ENCODE results near the gene MAD1L1. TPM values are rescaled to one million over a fixed set of nuclear protein-coding genes. Genes with fewer than 3 reads are reported as not detected.

Gene MAD1L1
- total and polyA plus RNA-seq, 2 donors (not counting 1 experiment from before 2014, with no cell fraction given), result 9.8 to 29.4 TPM

- Histone ChIP-seq H3K9me3 (ENCODE audit: control insufficient read depth, insufficient read depth, low read depth, low read length) (no peaks in the 10 kb centered on the region), H3K27ac (ENCODE audit: insufficient read depth, low read length) (no peak overlapping the region), H3K36me3 (ENCODE audit: control insufficient read depth, insufficient read depth, low read length) (peaks cover 1% of the 10 kb centered on the region), H3K4me2 (ENCODE audit: extremely low read depth, insufficient read depth, low read length) (no peak overlapping the region), H3K9ac (ENCODE audit: insufficient read depth, low read length) (no peak overlapping the region), H2AFZ (ENCODE audit: low read length) (no peak overlapping the region), H3K4me1 (ENCODE audit: control insufficient read depth, extremely low read depth, insufficient read depth, low read length) (no peaks in the 10 kb centered on the region), H3K79me2 (ENCODE audit: control insufficient read depth, insufficient read depth, low read length) (no peaks in the 10 kb centered on the region), H3K4me3 (replicated peaks in 1 of 4; ENCODE audit: control extremely low read depth in 1 of 4, insufficient read depth in 1 of 4, low read depth in 3 of 4, low read length in 4 of 4) (no peak overlapping the region), H3K27me3 (ENCODE audit: control insufficient read depth, insufficient read depth, low read length) (no peaks in the 10 kb centered on the region), H4K20me1 (ENCODE audit: control insufficient read depth, extremely low read depth, insufficient read depth, low read length) (no peaks in the 10 kb centered on the region)
- DNase-seq (ENCODE audit: low read depth in 2 of 2), result no peak
- TF ChIP-seq, protein P1, sequence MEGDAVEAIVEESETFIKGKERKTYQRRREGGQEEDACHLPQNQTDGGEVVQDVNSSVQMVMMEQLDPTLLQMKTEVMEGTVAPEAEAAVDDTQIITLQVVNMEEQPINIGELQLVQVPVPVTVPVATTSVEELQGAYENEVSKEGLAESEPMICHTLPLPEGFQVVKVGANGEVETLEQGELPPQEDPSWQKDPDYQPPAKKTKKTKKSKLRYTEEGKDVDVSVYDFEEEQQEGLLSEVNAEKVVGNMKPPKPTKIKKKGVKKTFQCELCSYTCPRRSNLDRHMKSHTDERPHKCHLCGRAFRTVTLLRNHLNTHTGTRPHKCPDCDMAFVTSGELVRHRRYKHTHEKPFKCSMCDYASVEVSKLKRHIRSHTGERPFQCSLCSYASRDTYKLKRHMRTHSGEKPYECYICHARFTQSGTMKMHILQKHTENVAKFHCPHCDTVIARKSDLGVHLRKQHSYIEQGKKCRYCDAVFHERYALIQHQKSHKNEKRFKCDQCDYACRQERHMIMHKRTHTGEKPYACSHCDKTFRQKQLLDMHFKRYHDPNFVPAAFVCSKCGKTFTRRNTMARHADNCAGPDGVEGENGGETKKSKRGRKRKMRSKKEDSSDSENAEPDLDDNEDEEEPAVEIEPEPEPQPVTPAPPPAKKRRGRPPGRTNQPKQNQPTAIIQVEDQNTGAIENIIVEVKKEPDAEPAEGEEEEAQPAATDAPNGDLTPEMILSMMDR (conservative IDR thresholded peaks at IDR 0.05 in 1 of 2, IDR thresholded peaks at IDR 0.05 in 1 of 2; ENCODE audit: low read depth in 1 of 2, low read length in 2 of 2), result no peak
- no peak for TF ChIP-seq EZH2 (IDR thresholded peaks at IDR 0.05; ENCODE audit: low read length, missing control alignments)
Observed at GRCh38 chr7:1992554-1992953, 240.2 kb downstream of the MAD1L1 start.

GRCh38 chr7:1990001-1990670 lies 242.6 kb downstream of the MAD1L1 start:
- Histone ChIP-seq H3K4me3 (replicated peaks in 1 of 4; ENCODE audit: control extremely low read depth in 1 of 4, insufficient read depth in 1 of 4, low read depth in 3 of 4, low read length in 4 of 4) (no peak overlapping the region), H3K27me3 (ENCODE audit: control insufficient read depth, insufficient read depth, low read length) (no peaks in the 10 kb centered on the region), H3K36me3 (ENCODE audit: control insufficient read depth, insufficient read depth, low read length) (no peaks in the 10 kb centered on the region), H3K79me2 (ENCODE audit: control insufficient read depth, insufficient read depth, low read length) (no peaks in the 10 kb centered on the region), H3K4me2 (ENCODE audit: extremely low read depth, insufficient read depth, low read length) (no peak overlapping the region), H3K9ac (ENCODE audit: insufficient read depth, low read length) (no peak overlapping the region), H4K20me1 (ENCODE audit: control insufficient read depth, extremely low read depth, insufficient read depth, low read length) (no peaks in the 10 kb centered on the region), H2AFZ (ENCODE audit: low read length) (no peak overlapping the region), H3K4me1 (ENCODE audit: control insufficient read depth, extremely low read depth, insufficient read depth, low read length) (no peaks in the 10 kb centered on the region), H3K27ac (ENCODE audit: insufficient read depth, low read length) (no peak overlapping the region), H3K9me3 (ENCODE audit: control insufficient read depth, insufficient read depth, low read depth, low read length) (no peaks in the 10 kb centered on the region)
- peak in 1 of 2 donors; percentile 25 for DNase-seq (ENCODE audit: low read depth in 2 of 2)
- no peak for TF ChIP-seq EZH2 (IDR thresholded peaks at IDR 0.05; ENCODE audit: low read length, missing control alignments)
- TF ChIP-seq, protein P1 (conservative IDR thresholded peaks at IDR 0.05 in 1 of 2, IDR thresholded peaks at IDR 0.05 in 1 of 2; ENCODE audit: low read depth in 1 of 2, low read length in 2 of 2), result no peak

DNA sequence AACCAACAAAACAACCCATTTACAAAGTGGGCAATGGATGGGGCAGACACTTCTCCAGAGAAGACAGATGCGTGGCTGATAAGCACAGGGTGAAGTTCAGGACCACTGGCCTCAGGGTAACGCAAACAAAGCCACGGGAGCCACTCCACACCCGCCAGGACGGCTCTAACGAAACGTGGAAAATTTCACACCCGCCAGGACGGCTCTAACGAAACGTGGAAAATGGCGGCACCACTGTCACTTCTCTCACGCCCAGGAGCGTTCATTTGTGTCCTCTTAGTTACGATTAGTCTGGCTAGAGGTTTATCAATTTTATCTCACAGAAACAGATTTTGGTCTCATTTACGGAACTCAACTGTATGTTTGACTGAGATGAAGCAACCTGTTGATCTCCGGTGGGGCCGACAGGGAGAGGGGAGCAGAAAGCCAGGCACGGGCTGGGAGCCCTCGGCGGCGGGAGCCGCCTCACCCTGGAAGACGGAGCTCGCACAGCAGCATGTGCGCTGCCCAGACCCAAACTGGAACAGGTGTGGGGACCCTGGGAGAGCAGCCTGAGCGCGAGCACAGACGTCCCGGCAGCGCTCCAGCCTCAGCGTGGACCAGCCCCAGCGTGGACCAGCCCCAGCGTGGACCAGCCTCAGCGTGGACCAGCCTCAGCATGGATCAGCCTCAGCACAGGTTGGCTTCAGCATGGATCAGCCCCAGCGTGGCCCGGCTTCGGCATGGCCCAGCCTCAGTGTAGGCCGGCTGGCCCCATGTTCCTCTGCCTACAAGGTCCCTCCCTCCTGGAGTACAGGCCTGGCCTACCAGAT lies 243.5 kb downstream of the MAD1L1 start:
- Histone ChIP-seq H3K27ac (ENCODE audit: insufficient read depth, low read length) (no peak overlapping the region), H2AFZ (ENCODE audit: low read length) (no peak overlapping the region)

More for the DNA sequence above, 243.5 kb downstream of the MAD1L1 start:
- DNase-seq (ENCODE audit: low read depth in 2 of 2), result no peak
- Histone ChIP-seq H3K36me3 (ENCODE audit: control insufficient read depth, insufficient read depth, low read length) (no peaks in the 10 kb centered on the region), H3K4me1 (ENCODE audit: control insufficient read depth, extremely low read depth, insufficient read depth, low read length) (no peaks in the 10 kb centered on the region), H3K9me3 (ENCODE audit: control insufficient read depth, insufficient read depth, low read depth, low read length) (no peaks in the 10 kb centered on the region), H3K4me3 (replicated peaks in 1 of 4; ENCODE audit: control extremely low read depth in 1 of 4, insufficient read depth in 1 of 4, low read depth in 3 of 4, low read length in 4 of 4) (no peak overlapping the region), H3K9ac (ENCODE audit: insufficient read depth, low read length) (no peak overlapping the region), H3K79me2 (ENCODE audit: control insufficient read depth, insufficient read depth, low read length) (no peaks in the 10 kb centered on the region), H3K27me3 (ENCODE audit: control insufficient read depth, insufficient read depth, low read length) (no peaks in the 10 kb centered on the region), H3K4me2 (ENCODE audit: extremely low read depth, insufficient read depth, low read length) (no peak overlapping the region), H4K20me1 (ENCODE audit: control insufficient read depth, extremely low read depth, insufficient read depth, low read length) (no peaks in the 10 kb centered on the region)
- TF ChIP-seq EZH2 (IDR thresholded peaks at IDR 0.05; ENCODE audit: low read length, missing control alignments), result no peak
- TF ChIP-seq, protein P1 (conservative IDR thresholded peaks at IDR 0.05 in 1 of 2, IDR thresholded peaks at IDR 0.05 in 1 of 2; ENCODE audit: low read depth in 1 of 2, low read length in 2 of 2), result no peak

Measured in fibroblast of lung (primary cell).